RPMI7951 (cell line): ENCODE results near the gene PTAR1. TPM values are rescaled to one million over a fixed set of nuclear protein-coding genes. Genes with fewer than 3 reads are reported as not detected.
"Not testable (repeated sequence)": the region's sequence is repeated elsewhere in the genome, so short reads cannot be mapped to it uniquely, and the experiment has no call there.

ENCODE experiments used
- DNase-seq: peaks from one replicate; pipeline ENCODE4 v3.0.0-alpha.2; 2012; ENCODE audit warnings: low read depth
- total RNA-seq: library from RNA; depleted of rRNA; stranded (reverse); fragments of >200 nt; shearing (Covaris generic); gene quantifications from 2 replicates; pipeline ENCODE4 v1.2.3, GENCODE V29; 2014; rRNA removed

The PTAR1 gene, protein sequence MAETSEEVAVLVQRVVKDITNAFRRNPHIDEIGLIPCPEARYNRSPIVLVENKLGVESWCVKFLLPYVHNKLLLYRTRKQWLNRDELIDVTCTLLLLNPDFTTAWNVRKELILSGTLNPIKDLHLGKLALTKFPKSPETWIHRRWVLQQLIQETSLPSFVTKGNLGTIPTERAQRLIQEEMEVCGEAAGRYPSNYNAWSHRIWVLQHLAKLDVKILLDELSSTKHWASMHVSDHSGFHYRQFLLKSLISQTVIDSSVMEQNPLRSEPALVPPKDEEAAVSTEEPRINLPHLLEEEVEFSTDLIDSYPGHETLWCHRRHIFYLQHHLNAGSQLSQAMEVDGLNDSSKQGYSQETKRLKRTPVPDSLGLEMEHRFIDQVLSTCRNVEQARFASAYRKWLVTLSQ
- 53.5 and 58.0 TPM in 2 replicates for total RNA-seq

- DNase-seq = peak; percentile 87
Measured at GRCh38 chr9:69759421-69760277, at the start of gene PTAR1. PTAR1 (minus strand) TSS chr9:69760011; CDS start chr9:69759938, 73 bp downstream.

DNA sequence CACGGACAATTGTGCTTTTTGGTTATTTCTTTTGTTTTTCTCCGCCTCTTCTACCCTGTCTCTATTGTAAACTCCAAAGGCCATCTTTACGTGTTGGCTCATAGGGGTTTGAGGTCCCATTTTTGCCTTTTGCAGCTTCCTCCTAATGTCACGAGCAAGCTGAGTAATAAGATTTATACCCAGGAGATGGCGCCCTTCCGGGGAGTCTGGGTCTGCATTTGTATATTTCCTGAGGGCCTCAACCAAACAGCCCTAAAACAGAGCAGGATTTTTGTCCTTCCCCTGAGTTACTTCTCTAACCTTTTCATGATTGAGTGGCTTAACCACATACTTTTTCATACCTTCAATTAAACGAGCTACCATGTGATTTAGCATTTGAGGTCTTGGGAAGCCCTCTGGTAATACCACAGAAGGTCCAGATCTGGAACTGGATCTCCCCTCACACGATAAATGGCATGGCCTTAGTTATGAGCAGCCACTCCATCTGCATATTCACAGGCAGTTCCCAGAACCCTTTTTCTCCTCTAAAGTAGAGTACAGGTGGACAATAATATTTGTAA lies 49.6 kb upstream of the PTAR1 start:
- DNase-seq = peak; percentile 19

- no peak for DNase-seq
Measured at GRCh38 chr9:69806627-69807026, 46.8 kb upstream of the PTAR1 start.

GRCh38 chr9:69805962-69806515 lies 46.2 kb upstream of the PTAR1 start:
- DNase-seq = no peak

DNA sequence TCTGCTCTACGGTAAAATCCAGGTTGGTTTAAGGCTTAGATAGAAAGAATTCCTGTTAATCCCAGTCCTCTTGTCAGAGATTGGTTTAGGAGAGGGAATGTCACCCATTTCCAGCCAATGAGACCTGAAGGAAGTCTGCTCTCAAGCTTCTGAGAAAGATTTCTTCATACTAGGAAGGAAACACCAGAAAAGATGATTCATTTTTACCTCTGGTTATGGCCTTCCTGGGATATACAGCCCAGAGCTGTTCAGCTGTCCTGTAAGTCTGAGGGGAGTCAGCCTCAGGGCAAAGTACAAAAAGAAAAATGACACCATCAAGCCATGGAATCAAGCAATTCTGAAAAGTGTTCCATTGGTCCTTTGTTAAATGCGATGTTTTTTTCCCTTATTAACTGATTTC lies 42.2 kb upstream of the PTAR1 start:
- DNase-seq = peak; percentile 10

GRCh38 chr9:69800027-69800426 lies 40.2 kb upstream of the PTAR1 start:
- DNase-seq = not testable (repeated sequence)

- not testable (repeated sequence) for DNase-seq
Measured at GRCh38 chr9:69799521-69799920, 39.7 kb upstream of the PTAR1 start.

DNA sequence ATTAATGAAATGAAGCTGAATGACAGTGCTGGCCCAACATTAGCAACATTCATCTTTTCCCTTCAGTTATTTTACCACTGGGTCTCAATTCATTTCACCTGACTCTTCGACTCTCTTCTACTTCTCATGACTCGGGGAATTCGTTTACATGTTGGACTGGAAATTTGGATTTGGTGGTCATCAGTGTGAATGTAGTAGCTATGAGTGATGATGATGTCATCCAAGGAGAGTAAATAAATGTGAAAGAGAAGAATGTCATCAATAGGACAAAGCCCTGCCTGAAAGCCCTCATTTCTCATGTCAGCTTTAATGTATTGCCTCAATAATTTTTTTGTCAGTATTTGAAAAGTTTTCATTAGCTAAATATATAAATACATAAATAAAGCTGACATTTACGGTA lies 38.9 kb upstream of the PTAR1 start:
- peak; percentile 11 for DNase-seq

- DNase-seq = no peak
Measured at GRCh38 chr9:69797675-69798074, 37.9 kb upstream of the PTAR1 start.

DNA sequence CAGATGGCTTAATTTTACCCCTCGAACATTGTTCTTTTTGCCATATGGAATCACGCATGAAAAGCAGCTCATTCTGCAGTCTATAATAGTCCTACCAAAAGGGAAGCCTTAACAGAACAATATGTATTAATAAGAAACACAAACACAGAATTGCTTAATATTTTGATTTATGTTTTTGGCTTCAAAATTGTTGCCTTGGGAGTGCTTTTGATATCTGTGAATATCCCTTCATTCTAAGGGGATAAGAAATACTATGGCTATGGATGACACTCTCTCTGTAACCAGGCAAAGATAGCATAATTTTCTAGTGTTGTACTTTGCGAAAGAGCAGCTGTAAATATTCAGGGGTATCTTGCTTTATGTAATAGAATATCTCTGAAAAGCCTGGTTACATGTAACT lies 34.5 kb upstream of the PTAR1 start:
- no peak for DNase-seq

DNA sequence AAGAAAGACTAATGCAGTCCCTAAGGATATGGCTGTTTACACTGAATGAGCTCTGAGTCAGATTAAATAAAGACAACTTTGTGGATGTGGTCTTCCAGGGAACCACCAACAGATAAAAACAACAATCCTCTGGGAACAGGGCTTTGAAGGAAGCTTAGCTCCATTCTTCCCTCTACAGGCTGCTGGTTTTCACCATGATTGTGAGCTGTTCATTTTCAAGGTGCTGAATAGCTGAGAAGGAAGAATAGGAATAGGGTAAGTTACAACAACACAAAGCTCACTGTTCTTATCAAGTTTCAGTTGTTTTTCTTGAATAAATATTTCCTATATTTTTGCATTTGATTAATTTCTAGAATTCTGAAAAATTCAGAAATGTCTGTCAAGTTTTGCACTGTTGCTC lies 25.9 kb upstream of the PTAR1 start:
- DNase-seq = peak; percentile 28

DNA sequence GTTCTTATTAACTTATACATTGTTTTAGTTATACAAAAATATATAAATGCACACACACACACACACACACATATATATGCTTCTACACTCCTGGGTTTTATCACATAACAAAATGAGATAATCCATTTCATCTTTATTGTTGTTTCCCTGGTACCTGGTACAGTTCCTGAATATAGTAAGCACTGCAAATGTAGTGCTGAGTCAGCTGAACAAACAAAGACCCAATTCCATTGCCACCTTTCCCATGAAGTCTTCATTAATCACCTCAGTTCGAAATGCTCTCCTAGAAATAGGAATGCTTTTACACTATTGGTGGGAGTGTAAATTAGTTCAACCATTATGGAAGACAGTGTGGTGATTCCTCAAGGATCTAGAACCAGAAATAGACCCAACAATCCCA lies 13.4 kb upstream of the PTAR1 start:
- no peak for DNase-seq

GRCh38 chr9:69771775-69772418 lies 12.1 kb upstream of the PTAR1 start:
- peak; percentile 32 for DNase-seq

DNA sequence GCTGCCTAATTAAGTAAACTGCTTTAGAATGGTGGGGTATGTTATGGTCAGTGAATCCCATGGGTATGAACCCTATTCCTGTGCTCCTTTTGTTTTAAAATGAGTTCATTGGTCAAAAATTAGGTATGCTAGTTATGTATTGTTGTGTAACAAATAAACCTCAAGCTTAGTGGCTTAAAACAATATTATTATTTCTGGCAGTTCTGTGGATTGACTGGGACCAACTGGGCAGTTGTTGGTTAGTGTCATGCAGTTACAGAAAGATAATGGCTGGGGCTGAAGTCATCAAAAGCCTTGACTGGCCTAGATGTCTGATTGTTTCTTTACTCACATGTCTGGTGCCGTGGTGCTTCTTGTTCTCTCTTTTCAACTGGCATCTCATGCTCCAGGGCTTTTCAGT lies 8.9 kb upstream of the PTAR1 start:
- no peak for DNase-seq

GRCh38 chr9:69768101-69768500 lies 8.3 kb upstream of the PTAR1 start:
- no peak for DNase-seq

GRCh38 chr9:69763862-69764261 lies 4.1 kb upstream of the PTAR1 start:
- DNase-seq = not testable (repeated sequence)

DNA sequence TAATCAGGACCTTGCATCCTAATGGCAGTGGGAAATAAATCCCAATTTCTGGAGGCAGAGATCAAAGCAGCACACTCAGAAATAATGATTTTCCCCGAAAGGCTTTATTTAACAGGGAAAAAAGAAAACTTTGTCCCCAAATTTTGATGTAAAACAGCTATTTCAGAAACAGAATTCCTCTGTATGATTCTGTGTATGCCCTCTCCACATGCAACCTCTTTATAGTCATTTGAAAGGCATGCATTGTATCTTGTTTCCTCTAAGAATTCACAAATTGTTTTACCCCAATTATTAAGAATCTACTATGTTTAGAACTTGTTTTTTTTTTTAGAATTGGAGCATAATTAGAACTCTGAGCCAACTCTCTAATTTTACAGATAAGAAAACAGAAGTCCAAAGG lies 2.7 kb upstream of the PTAR1 start:
- DNase-seq = peak; percentile 25

DNA sequence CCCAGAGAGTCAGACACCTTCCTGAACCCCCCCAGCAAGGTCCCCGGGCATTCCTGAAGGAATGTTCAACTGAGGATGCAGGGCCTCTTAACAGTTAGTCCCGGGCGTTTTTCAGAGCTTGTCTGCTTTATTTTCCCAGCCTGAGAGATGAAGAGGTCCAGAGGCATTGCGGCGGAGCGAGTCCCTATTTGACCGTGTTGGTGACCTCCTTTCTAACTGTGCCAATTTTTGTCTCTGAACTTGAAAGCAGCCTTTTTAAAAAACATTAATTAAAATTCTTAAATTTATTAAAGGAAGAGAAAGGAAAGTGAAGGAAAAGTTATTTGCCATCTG lies 433 bp upstream of the PTAR1 start:
- no peak for DNase-seq

- no peak for DNase-seq
Measured at GRCh38 chr9:69759021-69759420, 790 bp downstream of the PTAR1 start.

DNA sequence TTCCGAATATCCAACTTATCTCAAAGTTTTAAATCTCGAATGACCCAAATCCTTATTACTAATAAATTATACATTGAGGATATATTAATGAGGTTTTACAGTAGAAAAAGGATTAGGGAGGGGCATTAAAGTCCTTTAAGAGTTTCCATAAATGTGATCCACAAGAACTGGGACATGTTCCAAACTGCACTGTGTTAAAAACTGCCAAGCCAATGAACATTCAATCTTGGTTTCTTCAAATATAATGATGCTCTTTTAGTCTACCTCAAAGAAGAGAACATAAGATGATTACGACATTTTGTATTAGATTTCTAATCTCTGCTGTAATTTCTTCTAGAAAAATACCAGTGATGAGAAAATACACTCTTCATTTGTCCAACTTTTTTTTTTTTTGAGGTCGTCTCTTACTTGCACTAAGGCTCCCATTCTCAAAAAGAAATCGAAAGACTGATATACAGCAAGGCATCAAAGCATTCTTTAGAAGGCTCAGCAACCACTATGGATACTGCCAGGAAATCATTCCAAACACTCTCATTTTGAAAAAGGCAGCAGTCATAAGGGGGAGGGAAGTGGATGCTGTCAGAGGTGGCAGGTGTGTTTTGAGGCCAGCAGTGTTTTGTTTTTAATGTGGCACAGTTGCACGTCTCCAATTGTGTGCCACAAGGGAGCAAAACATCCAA lies 1.7 kb downstream of the PTAR1 start:
- peak; percentile 66 for DNase-seq

- DNase-seq = no peak
Measured at GRCh38 chr9:69755205-69755604, 4.6 kb downstream of the PTAR1 start.
